G401 (cell line): ENCODE results near the gene BEX3. TPM values are rescaled to one million over a fixed set of nuclear protein-coding genes. Genes with fewer than 3 reads are reported as not detected.
"Not testable (repeated sequence)": the region's sequence is repeated elsewhere in the genome, so short reads cannot be mapped to it uniquely, and the experiment has no call there.

Experiments
- DNase-seq: peaks from one replicate; pipeline ENCODE4 v3.0.0-alpha.2; 2015; ENCODE audit warnings: low spot score
- in situ Hi-C: cut with HindIII; loops from 2 replicates; pipeline ENCODE4 v1.10.0; 2016; ENCODE audit warnings: low sequenced_read_pairs, mixed read lengths
- total RNA-seq: library from RNA; depleted of rRNA; stranded (reverse); fragments of >200 nt; shearing (Covaris generic); gene quantifications from 2 replicates; pipeline ENCODE4 v1.2.3, GENCODE V29; 2014

Gene BEX3
- total RNA-seq, 1 experiment from 2014 or later = 464 TPM

DNA sequence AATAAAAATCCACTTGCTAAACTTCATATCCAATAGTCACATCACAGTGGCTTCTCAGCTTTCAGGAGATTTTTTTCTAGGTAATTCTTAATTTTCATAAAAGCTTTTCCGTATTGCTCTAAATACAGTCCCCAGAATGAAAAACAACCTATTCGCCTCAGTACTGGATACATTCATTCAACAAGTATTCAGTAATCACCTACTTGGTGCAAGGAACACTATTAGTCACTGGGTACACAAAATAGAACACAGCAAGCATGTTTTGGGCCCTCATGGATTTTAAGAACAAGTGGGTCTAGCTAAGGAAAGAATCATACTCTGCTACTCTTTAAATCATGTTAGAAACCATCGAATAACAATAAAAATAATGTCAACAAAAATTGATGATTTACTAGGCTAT is 2.8 kb upstream of the BEX3 start:
- in situ Hi-C loops = no loop called here
- no peak for DNase-seq

DNA sequence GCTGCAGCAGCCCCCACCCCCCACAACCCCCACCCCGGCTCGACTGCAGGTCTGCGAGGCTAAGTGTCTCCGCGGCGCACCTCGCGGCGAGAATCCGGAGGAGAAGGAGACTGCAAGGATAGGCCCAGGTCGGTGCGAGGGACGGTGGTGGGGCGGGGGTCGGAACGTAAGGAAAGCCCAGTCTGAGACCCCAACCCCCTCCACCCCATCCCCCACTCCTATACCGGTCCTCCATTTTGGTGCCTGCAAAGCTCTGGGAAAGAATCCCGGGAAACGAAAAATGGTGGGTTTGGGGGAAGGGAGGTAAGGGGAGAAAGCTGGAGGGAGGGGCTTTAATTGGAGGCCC is 614 bp downstream of the BEX3 start:
- DNase-seq = no peak
- in situ Hi-C loops = no loop called here

DNA sequence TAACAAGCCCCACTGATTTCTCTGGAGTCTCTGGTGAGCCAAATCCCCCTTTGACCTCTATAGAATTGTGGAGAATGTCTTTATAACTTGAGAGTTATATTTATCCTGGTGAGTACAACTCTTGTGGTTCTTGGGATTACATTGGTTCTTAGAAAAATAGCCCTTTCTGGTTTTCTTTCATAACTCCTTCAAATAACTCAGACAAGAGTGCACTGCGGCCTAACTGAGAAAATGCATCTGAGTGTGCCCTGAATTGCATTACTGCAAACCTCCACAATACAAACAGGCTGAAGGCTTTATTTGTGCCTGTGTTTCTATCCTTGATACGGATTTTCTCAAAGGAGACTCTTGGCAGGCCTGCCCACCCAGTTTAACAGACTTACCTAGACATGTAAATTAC is 2.7 kb downstream of the BEX3 start:
- no peak for DNase-seq
- in situ Hi-C loops = no loop called here

DNA sequence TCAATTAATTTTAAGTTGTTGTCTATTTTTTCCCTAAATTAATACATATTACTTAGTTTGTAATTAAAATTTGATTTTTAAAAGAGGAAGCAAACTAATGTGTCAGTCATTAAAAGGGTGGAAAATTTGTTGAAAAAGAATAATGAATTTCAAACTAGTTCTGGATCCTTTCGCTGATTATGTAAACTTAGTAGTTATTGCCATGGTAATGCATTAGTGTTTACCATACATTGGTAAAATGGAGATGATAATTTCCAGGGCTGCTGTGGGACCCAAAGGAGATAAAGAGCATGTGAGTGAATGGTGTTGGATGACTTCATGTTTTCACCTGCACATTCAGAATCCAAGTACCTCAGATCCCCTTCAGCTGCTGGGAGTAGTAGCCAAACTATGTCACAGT is 6.5 kb downstream of the BEX3 start:
- DNase-seq = no peak
- in situ Hi-C loops = no loop called here

DNA sequence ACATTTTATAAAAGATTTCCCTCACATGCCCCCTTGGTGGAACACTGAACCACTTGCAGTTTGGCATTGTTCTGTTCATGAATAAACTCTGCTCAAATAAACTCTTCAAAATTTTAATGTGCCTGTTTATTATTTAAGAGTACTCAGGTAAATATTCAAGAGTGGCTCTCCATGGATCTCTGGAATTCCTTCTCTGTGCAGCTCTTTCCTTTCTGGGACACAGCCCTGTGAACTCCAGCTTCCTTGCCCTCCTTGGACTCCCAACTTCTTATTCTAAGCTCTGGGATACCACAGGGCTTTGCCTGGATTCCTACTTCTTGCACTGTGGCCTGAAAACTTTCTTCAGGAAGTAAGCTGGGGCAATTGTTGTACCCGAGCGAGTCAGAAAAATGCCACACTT is 8.3 kb downstream of the BEX3 start:
- DNase-seq = no peak
- in situ Hi-C loops = no loop called here

DNA sequence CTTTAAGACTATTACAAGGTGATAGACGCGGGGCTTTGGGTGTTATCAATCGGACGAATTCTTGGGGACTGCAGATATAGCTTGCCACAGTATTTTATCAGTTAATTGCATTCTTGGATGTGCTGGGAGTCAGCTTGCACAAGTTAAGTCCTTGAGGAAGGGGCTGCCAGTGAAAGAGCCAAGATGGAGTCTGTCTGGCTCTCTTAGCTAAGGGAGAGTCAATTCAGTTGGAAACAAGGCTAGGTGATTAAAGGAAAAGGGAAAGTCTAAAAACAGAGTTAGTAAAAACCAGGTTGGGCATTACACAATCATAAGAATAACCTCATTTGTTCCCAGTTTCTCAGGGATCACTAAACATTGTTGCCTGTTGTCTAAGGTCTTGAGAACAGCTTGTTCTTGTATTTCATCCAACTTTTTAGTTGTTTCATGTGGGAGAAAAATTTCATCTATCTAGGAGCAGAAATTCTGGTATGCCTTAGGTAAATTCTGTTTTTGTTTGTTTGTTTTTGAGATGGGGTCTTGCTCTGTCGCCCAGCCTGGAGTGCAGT is 9.0 kb downstream of the BEX3 start:
- DNase-seq, in situ Hi-C loops: not testable (repeated sequence)

DNA sequence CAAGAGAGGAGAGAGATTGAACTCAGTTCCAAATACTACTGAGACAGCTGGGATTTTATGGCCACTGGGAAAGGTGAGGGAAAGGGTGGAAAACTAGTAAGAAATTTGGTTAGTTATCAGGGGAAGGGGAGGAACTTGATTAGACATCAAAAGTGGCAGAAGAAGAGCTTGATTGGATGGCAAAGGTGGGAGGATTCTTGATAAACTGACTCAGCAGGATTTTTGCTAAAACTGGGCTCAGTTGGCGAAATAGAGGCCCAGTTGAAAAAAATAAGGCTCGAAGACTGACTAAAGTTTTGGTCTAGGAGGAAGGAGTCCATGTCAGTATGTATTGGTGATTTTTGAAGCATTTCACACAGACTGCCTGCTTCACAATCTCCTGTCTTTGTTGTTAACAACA is 10.0 kb downstream of the BEX3 start:
- in situ Hi-C loops = no loop called here

DNA sequence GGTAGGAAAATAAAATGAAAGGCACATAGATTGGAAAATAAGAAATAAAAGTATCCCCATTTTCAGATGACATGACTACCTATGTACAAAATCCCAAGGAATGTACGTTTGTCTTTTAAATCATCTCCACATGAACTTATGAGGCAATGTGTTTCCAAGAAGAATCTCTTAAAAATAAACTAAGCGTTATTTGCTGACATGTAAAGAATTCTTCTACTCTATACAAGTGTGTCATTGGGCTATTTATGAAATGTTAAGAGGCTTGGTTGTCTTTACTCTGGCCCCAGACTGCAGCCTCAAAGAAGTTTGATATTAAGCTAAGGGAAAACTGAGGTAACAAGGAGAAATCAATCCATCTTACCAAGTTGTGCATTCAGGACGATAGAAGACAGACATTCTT is 17.1 kb downstream of the BEX3 start:
- in situ Hi-C loops = no loop called here
- DNase-seq = no peak

More for the DNA sequence above, 10.0 kb downstream of the BEX3 start:
- DNase-seq = no peak

DNA sequence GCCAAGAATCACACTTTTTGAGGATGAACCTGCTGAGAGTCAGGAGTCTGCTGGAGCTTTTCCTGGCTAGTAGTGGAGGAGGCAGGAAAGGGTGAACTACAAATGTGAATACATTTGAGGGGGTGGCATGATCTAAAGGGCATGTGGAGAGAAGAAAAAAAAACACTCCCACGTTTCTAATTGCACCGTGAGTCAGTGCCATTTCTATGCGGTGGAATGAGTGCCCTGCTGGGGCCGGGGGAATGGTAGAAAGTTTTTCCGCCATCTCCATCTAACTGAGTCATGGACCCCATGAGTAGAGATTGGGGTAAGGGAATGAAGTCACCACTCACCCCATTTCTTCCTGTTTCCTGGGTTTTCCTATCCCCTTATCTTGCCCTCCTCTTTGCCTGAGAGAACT is 19.8 kb downstream of the BEX3 start:
- no peak for DNase-seq
- in situ Hi-C loops = no loop called here

DNA sequence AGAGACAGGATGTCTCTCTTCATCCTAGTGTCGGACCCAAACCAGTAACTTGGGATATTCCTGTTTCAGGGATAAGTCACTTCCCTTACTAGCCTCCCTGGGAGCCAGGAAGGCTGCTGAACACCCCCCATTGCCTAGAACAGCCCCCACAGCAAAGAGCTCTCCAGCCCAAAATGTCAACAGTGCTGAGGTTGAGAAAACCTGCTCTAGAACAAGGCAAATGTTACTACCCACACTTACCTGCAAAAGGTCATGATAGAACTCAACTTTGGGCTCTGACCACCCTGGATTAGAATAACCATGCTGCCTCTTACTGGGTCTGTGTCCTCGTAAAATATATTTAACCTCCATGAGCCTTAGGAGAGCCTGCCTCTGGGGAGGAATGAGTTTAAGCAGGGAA is 20.3 kb downstream of the BEX3 start:
- in situ Hi-C loops = no loop called here
- no peak for DNase-seq

DNA sequence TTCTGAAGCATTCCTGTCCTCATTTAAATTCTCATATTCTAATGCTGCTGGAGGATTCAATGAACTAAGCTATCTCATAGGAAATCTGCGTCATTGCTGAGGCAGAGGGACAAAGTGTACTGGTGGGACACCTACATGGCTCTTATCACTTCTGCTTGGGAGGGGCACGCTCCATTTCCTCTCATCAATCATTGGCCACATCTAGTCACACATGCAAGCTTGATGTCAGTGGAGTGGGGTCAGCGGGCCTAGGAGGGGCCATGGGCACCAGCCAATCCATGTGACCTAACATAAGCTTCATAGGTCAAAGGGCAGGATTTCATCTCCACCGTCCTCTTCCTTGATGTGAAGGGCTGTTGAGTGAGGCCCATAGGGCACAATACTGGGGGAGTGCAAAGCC is 21.4 kb downstream of the BEX3 start:
- in situ Hi-C loops = no loop called here

DNA sequence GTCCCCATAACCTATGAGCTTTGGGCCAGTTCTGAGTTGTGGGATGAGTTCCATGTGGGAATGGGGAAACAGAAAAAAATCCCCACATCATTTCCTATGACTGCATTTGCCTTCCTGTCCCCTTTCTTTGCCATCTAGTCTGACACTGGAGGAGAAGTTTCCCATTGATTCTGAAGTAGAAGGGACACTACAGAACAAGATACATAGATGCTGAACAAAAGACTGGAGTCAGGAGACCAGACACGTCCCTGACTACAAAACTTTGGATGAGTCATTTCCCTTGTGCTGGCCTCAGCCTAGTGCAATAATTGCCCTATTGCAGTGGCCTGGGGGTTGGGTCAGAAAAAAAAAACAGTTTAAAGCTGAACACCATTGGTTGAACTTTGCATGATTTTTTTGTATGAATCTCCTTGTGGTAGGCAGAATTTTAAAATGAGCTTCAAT is 22.1 kb downstream of the BEX3 start:
- no peak for DNase-seq
- in situ Hi-C loops = no loop called here

More for the DNA sequence above, 21.4 kb downstream of the BEX3 start:
- DNase-seq = no peak

DNA sequence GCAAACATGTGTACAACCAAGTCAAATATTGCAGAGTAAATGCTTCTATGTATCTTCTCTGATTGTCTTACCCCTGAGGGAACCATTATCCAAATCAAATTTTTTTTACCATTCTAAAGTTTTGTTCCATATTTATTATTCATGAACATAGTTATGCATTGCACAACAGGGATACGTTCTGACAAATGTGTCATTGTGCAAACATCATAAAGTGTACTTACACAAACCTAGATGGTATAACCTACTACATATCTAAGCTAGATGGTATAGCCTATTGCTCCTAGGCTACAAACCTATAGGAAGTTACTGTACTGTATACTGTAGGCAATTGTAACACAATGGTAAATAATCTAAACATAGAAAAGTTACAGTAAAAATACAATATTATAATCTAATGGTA is 23.4 kb downstream of the BEX3 start:
- no peak for DNase-seq
- in situ Hi-C loops = no loop called here

DNA sequence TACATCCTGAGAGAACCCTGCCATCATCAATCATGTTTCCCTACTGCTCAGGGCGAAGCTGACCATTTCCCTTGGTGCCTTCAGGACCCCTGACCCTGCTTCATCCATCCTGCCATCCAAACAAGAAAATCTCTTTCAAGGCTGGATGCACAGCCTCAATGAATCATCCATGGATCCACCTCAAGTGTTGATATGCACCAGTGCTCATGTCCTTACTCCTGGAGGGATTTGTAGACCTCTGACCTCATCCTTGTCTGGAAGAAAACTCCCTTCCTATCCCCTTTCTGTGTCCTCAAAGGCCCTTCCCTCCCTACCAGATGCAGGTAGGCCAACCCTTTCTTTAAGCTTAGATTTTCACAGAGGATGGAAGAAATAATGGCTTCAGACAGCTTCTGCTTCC is 24.6 kb downstream of the BEX3 start:
- in situ Hi-C loops = no loop called here
- no peak for DNase-seq

DNA sequence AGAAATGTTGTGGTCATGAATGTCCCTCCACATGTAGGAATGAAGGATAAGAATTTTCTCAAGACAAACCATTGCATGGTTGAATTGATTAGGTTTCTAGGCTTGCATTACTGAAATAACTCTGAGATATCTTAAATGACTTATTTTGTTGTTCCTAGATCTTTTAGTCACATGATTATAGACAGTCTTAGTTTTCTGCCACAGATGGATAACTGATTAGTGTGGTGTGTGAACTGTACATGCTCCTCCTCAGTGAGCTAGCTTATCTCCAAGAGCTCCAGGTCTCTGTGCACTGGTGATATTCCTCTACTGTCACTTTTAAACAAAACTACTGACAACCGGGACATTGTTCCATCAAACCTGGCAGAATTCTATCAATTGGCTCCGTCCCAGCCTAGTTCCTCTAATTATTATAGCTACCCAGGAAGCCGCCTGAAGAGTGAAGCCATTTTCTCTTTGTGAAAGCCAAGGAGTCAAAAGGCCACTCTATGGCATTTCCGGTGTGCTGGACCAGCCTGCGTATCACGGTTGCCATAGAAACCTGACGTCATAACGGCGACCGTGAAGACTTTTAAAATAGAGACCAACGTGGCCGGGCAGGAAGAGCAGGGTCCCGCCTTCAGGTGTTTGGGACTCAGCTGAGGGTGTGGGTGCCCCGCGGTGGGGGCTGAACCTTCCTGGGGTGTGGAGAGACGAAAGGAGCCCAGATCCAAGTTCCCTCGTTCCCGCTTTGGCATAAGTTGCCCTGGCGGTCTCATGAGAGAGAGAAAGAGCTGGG is 28.1 kb downstream of the BEX3 start:
- in situ Hi-C loops = no loop called here
- DNase-seq = peak; percentile 56

DNA sequence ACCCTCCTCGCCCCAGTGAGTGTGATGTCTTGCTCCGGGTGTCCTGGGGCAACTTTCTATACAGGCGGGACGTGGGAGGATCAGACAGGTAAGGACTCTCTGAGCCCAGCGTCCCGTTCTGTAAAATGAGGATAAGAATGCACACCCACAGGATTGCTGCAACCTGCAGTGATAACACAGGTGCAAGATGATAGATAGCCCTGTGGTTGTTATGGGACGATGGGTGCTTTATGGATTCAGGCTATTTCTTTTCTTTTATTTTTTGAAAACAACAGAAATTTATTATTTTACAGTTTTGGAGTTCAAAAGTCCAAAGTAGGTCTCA is 28.6 kb downstream of the BEX3 start:
- in situ Hi-C loops = no loop called here
- DNase-seq = peak; percentile 7

DNA sequence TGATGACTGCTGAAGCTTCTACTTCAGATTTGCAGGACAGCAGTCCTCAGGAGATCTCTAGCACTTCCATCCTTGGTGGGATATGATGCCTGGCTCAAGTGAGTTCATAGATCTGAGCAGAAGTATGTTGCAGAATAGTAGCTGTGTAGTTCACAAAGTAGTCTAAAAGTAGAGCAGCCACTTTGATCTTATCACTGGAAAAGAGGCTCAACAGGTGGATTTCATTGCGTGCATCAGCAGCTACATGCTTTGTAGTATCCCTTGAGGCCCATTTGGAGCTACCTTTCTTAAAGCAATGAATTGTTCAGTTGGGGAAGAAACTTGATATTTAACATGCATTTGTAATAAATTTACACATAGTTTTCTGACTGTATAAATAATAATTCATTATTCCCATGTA is 29.9 kb downstream of the BEX3 start:
- DNase-seq = no peak
- in situ Hi-C loops = no loop called here

DNA sequence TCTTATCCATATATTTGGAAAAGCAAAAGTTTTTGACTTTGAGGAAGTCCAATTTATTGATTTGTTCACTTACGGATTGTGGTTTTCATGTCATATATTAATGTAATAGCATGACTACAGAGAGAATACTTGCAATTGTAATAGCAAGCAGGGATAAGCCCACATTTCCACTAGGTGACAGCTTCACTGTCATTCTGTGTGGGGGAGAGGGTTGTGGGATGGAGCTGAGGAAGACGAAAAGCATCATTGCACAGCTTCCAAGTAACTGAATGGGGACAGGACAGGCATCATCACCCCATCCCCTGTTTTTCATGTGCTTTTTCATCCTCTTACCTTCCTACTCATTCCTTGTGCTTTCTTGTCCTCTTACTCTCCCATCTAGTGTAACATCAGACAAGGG is 31.4 kb downstream of the BEX3 start:
- in situ Hi-C loops = no loop called here
- DNase-seq = no peak

DNA sequence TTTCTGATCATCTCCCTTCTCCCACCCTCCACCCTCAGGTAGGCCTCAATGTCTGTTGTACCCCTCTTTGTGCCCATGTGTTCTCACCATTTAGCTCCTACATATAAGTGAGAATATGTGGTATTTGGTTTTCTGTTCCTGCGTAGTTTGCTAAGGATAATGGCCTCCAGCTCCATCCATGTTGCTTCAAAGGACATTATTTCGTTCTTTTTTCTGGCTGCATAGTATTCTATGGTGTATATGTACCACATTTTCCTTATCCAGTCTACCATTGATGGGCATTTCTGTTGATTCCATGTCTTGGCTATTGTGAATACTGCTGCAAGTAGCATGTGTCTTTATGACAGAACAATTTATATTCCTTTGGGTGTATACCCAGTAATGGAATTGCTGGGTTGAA is 35.4 kb downstream of the BEX3 start:
- DNase-seq, in situ Hi-C loops: not testable (repeated sequence)

DNA sequence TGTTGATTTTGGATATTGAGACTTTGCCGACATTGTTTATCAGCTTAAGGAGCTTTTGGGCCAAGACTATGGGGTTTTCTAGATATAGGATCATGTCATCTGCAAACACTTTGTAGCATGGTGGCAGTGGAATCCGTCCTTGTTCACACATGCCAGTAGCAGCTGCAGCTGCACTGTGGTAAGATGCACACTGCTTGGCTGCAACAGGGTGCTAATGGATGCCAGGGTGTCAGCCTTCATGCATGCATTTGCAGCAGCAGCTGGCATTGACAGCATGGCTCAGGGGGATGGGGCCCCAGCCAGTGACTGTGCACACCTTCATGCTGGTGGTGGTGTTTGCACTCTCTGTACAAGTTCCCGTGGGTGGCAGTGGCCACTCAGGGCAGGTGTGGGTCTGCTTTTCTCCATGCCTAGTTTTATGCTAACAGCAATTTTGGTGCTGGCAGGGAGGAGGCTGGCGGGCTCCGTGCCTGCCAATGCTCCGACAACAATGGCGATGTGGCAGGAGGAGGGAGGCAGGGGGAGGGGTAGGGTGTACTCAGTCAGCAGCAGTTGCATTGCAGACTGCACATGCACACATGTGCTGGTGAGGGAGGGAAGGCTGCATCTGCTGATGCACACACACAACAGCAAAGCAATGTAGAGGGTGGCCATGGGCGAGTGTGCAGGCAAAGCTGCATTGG is 37.5 kb downstream of the BEX3 start:
- in situ Hi-C loops = no loop called here
- no peak for DNase-seq

DNA sequence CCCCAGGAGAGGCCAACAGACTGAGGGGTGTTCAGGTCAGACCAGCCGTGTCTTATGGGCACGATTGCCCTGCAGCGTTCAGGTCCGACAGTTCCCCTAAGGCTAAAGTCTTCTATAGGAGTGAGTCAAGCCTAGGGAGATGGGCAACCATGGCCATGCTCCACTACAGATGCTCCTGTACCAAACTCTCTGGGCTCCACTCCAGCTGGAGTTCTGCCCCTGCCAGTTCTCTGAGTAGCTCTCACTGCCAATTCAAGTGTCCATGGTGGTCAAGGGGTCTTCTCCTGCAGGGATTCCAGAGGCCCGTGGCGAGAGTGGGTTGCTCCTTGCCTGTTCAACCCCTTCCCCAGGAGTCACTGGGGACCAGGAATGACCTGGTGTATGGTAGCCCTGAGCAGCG is 38.2 kb downstream of the BEX3 start:
- no peak for DNase-seq
- in situ Hi-C loops = no loop called here
